Measurements from ENCODE around the gene CNDP1.

- no peak for TF ChIP-seq CTCF (IDR thresholded peaks at IDR 0.05)
- no peak for TF ChIP-seq POLR2A (IDR thresholded peaks at IDR 0.05)
Observed at GRCh38 chr18:74532511-74533025, 1.7 kb upstream of the CNDP1 start.

Measured in body of pancreas (tissue), 4 donors.